K562 (cell line): ENCODE measurements around the gene RNF144A. TPM values are rescaled to one million over a fixed set of nuclear protein-coding genes. Genes with fewer than 3 reads are reported as not detected.

Experiments
- ATAC-seq: fragments of 200-7000 bp; cut with Tn5 transposase; 3 replicates; pipeline ENCODE4 v1.9.1; 2020; ENCODE audit warnings: moderate library complexity
- BruUV-seq: library from RNA; stranded (reverse); fragments of 400-500 nt; replicated peaks from 2 replicates; lab custom pipeline; 2021; lab: Mats Ljungman, UMichigan
- CTCF ChIA-PET: fragments of 300-600 bp; formaldehyde crosslinking; extraction: SDS; loops from one replicate; lab custom pipeline; 2021; ENCODE audit warnings: low intra/inter-chr PET ratio; lab: Yijun Ruan, JAX
- POLR2A ChIA-PET: fragments of 300-600, 350-650 bp; sonication (Branson Sonifier 250); formaldehyde crosslinking; extraction: SDS; loops from one replicate; lab custom pipeline; 2021; ENCODE audit warnings: antibody characterized with exemption, inconsistent platforms; lab: Yijun Ruan, JAX
- DNase-seq, 4 experiments: peaks; one replicate each; pipeline versions ENCODE4 v3.0.0 to v3.0.0-alpha.2; 2011 to 2018; ENCODE audit warnings: low spot score in 3 of 4, mixed read lengths in 3 of 4; ENCODE audit errors: extremely low read depth in 1 of 4
- FAIRE-seq: peaks from 2 replicates; lab custom pipeline; 2011; peaks lifted over from hg19 to GRCh38; lab: Jason Lieb, UNC
- H2AFZ ChIP-seq: 2 replicates; pipeline ENCODE4 v1.6.0; 2011; ENCODE audit warnings: low read depth, low read length, control low read depth, inconsistent platforms
- H3K27ac ChIP-seq: fragments of 200-600 bp; 3 replicates; pipeline ENCODE4 v1.8.0; 2011; ENCODE audit warnings: low read depth, mild to moderate bottlenecking, control low read depth, inconsistent platforms, low read length, moderate library complexity, mixed read lengths; ENCODE audit errors: extremely low read depth
- H3K27me3 ChIP-seq, 2 experiments: fragments of 300-600 bp in 1 of 2; 2 replicates in 1 of 2; 3 replicates in 1 of 2; pipeline versions ENCODE4 v1.6.0 to v1.8.0; 2011; ENCODE audit warnings: inconsistent platforms in 2 of 2, low read length in 2 of 2, mild to moderate bottlenecking in 1 of 2, mixed read lengths in 1 of 2, moderate library complexity in 1 of 2; ENCODE audit not compliant: control insufficient read depth in 2 of 2, insufficient read depth in 2 of 2
- H3K36me3 ChIP-seq: fragments of 300-600 bp; 3 replicates; pipeline ENCODE4 v1.8.0; 2011; ENCODE audit warnings: mild to moderate bottlenecking, low read length, inconsistent platforms; ENCODE audit not compliant: control insufficient read depth, insufficient read depth
- H3K4me1 ChIP-seq, 2 experiments: fragments of 200-600 bp in 1 of 2; replicated peaks in 1 of 2; 2 replicates in 1 of 2; 3 replicates in 1 of 2; pipeline versions ENCODE4 v1.5.1 to v1.8.0; 2011; ENCODE audit warnings: inconsistent platforms in 2 of 2, low read length in 2 of 2, mild to moderate bottlenecking in 1 of 2, mixed read lengths in 1 of 2, moderate library complexity in 1 of 2; ENCODE audit not compliant: control insufficient read depth in 2 of 2, insufficient read depth in 2 of 2
- H3K4me2 ChIP-seq: 2 replicates; pipeline ENCODE4 v1.6.1; 2011; ENCODE audit warnings: low read length, control low read depth, inconsistent platforms, mixed read lengths; ENCODE audit not compliant: insufficient read depth
- H3K4me3 ChIP-seq: fragments of 200-600 bp; sonication (generic), shearing (Covaris generic); 2 replicates; pipeline ENCODE4 v1.5.1; 2016; ENCODE audit warnings: control low read depth, inconsistent platforms
- H3K79me2 ChIP-seq: fragments of 200-600 bp; 3 replicates; pipeline ENCODE4 v1.8.0; 2011; ENCODE audit warnings: low read length, inconsistent platforms; ENCODE audit not compliant: control insufficient read depth, insufficient read depth
- H3K9ac ChIP-seq, 2 experiments: 2 replicates each; pipeline versions ENCODE4 v1.6.0 to v1.6.1; 2011; ENCODE audit warnings: low read depth in 2 of 2, low read length in 2 of 2, control low read depth in 1 of 2, inconsistent platforms in 1 of 2, mild to moderate bottlenecking in 1 of 2, mixed read lengths in 1 of 2; ENCODE audit not compliant: insufficient read depth in 1 of 2
- H3K9me1 ChIP-seq: one replicate; pipeline ENCODE4 v1.6.0; 2011; ENCODE audit warnings: inconsistent platforms, mild to moderate bottlenecking, low read length, moderate library complexity; ENCODE audit not compliant: control insufficient read depth, insufficient read depth
- H3K9me3 ChIP-seq: replicated peaks from 2 replicates; pipeline ENCODE4 v1.5.1; 2011; ENCODE audit warnings: low read depth, low read length, inconsistent platforms; ENCODE audit not compliant: control insufficient read depth, insufficient read depth
- H4K20me1 ChIP-seq: replicated peaks from 2 replicates; pipeline ENCODE4 v1.6.1; 2011; ENCODE audit warnings: low read length, inconsistent platforms, mixed read lengths; ENCODE audit not compliant: control insufficient read depth, insufficient read depth
- BRF2 ChIP-seq: IDR thresholded peaks from 3 replicates; pipeline ENCODE4 v1.6.1; 2011; ENCODE audit warnings: borderline replicate concordance, mild to moderate bottlenecking; ENCODE audit not compliant: insufficient read length, insufficient read depth
- HMGXB4 ChIP-seq: sonication (generic); formaldehyde crosslinking; IDR thresholded peaks from 2 replicates; pipeline ENCODE4 v1.8.1; 2023; ENCODE audit warnings: mild to moderate bottlenecking, missing genetic modification reagents
- THAP12 ChIP-seq: fragments of 250-450 bp; sonication (Bioruptor Pico); IDR thresholded peaks from 2 replicates; pipeline ENCODE4 v1.9.0; 2021; ENCODE audit warnings: mild to moderate bottlenecking, inconsistent platforms
- ZNF143 ChIP-seq: sonication (generic); formaldehyde crosslinking; IDR thresholded peaks from 2 replicates; pipeline ENCODE4 v1.9.0; 2022; ENCODE audit warnings: mild to moderate bottlenecking, missing genetic modification reagents
- ZNF280A ChIP-seq: fragments of 450-650 bp; IDR thresholded peaks from 2 replicates; pipeline ENCODE4 v1.6.1; 2018; ENCODE audit warnings: mild to moderate bottlenecking, low read depth; ENCODE audit not compliant: partially characterized antibody
- ZNF384 ChIP-seq: IDR thresholded peaks from 2 replicates; pipeline ENCODE4 v1.6.1; 2012; ENCODE audit warnings: low read depth, low read length, improper control_type of control experiment
- ZNF740 ChIP-seq, 3 experiments: fragments of 200-800 bp in 1 of 3; sonication (Bioruptor generic) in 1 of 3; sonication (generic) in 1 of 3; formaldehyde crosslinking in 1 of 3; IDR thresholded peaks; 2 replicates each; pipeline versions ENCODE4 v1.6.1 to v1.8.0; 2016 to 2022; ENCODE audit warnings: mild to moderate bottlenecking in 2 of 3, missing compliant biosample characterization in 2 of 3, missing genetic modification characterization in 2 of 3, missing genetic modification reagents in 1 of 3
- WGBS: fragments of 100-300 bp; shearing (Covaris generic); methylation state at CpG from one replicate; pipeline ENCODE4 v1.1.6; 2016; ENCODE audit warnings: low coverage, mixed read lengths; ENCODE audit not compliant: insufficient coverage; ENCODE audit errors: missing lambda C conversion rate; 5-methylcytosine and 5-hydroxymethylcytosine counted together
- in situ Hi-C: fragments of 300-500 bp; cut with MboI; formaldehyde crosslinking; loops from 4 replicates; pipeline ENCODE4 v1.15.0; 2018; ENCODE audit warnings: inconsistent platforms, mixed read lengths
- intact Hi-C: fragments of 100-400 bp; cut with micrococcal nuclease; formaldehyde crosslinking; loops from 2 replicates; pipeline ENCODE4 v1.14.2; 2022
- polyA plus RNA-seq, 8 experiments: library from polyadenylated mRNA; depleted of rRNA in 4 of 8; stranded (reverse) in 5 of 8; unstranded in 3 of 8; fragments of >200 nt; fragmentation: Nextera tagmentation in 2 of 8; fragmentation: Illumina TruSeq in 1 of 8; extraction: Ambion mirVana in 2 of 8; extraction: Trizol in 1 of 8; gene quantifications; 2 replicates each; pipeline versions ENCODE4 v1.2.1 to v1.2.3, GENCODE V29; 2011 to 2014; ENCODE audit warnings: inconsistent platforms in 1 of 8, missing spikeins in 1 of 8
- total RNA-seq, 7 experiments: library from RNA; depleted of rRNA in 6 of 7; stranded (reverse); fragments of >200 nt in 6 of 7; fragmentation: Illumina TruSeq in 2 of 7; extraction: Trizol in 2 of 7; gene quantifications; 2 replicates each; pipeline versions ENCODE4 v1.2.1 to v1.2.3, GENCODE V29; 2011 to 2021; ENCODE audit warnings: low replicate concordance in 1 of 7

The RNF144A gene
- total and polyA plus RNA-seq, 9 of the 15 experiments (the other 6 are each of a cell fraction or from before 2014, with no cell fraction given): 0.96 to 11.3 (median 6.2) TPM

GRCh38 chr2:6977113-6977741, 60.0 kb downstream of the RNF144A start:
- Histone ChIP-seq H3K4me1 (no peaks in the 10 kb centered on the region), H3K9me3 (no peaks in the 10 kb centered on the region; the same call in 1 of the 2 replicates), H3K4me3 (no peak overlapping the region), H3K9me1 (no peaks in the 10 kb centered on the region), H3K79me2 (no peaks in the 10 kb centered on the region), H3K36me3 (no peaks in the 10 kb centered on the region), H3K4me2 (no peak overlapping the region), H3K27me3 (no peaks in the 10 kb centered on the region), H3K27ac (no peak overlapping the region), H4K20me1 (no peaks in the 10 kb centered on the region), H3K9ac (no peak overlapping the region), H2AFZ (no peak overlapping the region)
- CTCF ChIA-PET: no interaction called here
- WGBS: 52% methylated on average over 9 of the region's 9 CpGs
- in situ Hi-C loops (no loop called here), intact Hi-C loops (no loop called here)
- ATAC-seq (no peak), FAIRE-seq (no peak), DNase-seq (no peak)
- TF ChIP-seq BRF2: no peak
- TF ChIP-seq THAP12: no peak
- TF ChIP-seq ZNF740 (CRISPR knock-in tag; IDR thresholded peaks at IDR 0.05): no peak
- no peak for TF ChIP-seq ZNF740 (tag; IDR thresholded peaks at IDR 0.05)
- no peak for TF ChIP-seq ZNF143 (CRISPR knock-in tag)
- no peak for TF ChIP-seq ZNF384
- TF ChIP-seq ZNF280A: no peak
- no peak for TF ChIP-seq HMGXB4 (CRISPR knock-in tag)
- POLR2A ChIA-PET: interaction anchor here (1.0 to 1.1 kb wide), 2 partner anchors 10 to 29 kb away, joined by 3 to 5 read pairs; no protein-coding TSS in a partner anchor
- no TSS peak for BruUV-seq
